Endothelial cell of umbilical vein (primary cell): Measurements from ENCODE around the gene TFF3. TPM values are rescaled to one million over a fixed set of nuclear protein-coding genes. Genes with fewer than 3 reads are reported as not detected.

Experiments
- BruUV-seq: library from RNA; stranded (reverse); fragments of 400-500 nt; replicated peaks from 2 replicates; lab custom pipeline; 2021; lab: Mats Ljungman, UMichigan
- CTCF ChIA-PET: fragments of 300-600, 350-600 bp; sonication (Branson Sonifier 250); formaldehyde crosslinking; loops from one replicate; lab custom pipeline; 2021; ENCODE audit warnings: antibody characterized with exemption, inconsistent platforms; lab: Charles Lee
- POLR2A ChIA-PET: fragments of 300-600, 350-600 bp; sonication (Branson Sonifier 250); formaldehyde crosslinking; loops from one replicate; lab custom pipeline; 2021; ENCODE audit warnings: antibody characterized with exemption, inconsistent platforms; lab: Charles Lee
- DNase-seq: peaks from one replicate; pipeline ENCODE4 v3.0.0-alpha.2; 2011; ENCODE audit warnings: low read depth, low spot score
- FAIRE-seq: peaks from 2 replicates; lab custom pipeline; 2011; peaks lifted over from hg19 to GRCh38; lab: Jason Lieb, UNC
- H2AFZ ChIP-seq: 2 replicates; pipeline ENCODE4 v1.6.0; 2012; ENCODE audit warnings: low read depth, low read length, control low read depth, inconsistent platforms
- H3K27ac ChIP-seq: 2 replicates; pipeline ENCODE4 v1.5.1; 2011; ENCODE audit warnings: low read depth, mild to moderate bottlenecking, control low read depth, low read length, moderate library complexity; ENCODE audit not compliant: insufficient read depth
- H3K27me3 ChIP-seq, 2 experiments: 2 replicates each; pipeline versions ENCODE4 v1.6.0 to v1.6.1; 2011; ENCODE audit warnings: low read length in 2 of 2, mixed read lengths in 1 of 2; ENCODE audit not compliant: control insufficient read depth in 2 of 2, insufficient read depth in 2 of 2
- H3K36me3 ChIP-seq, 2 experiments: 2 replicates in 1 of 2; 3 replicates in 1 of 2; pipeline ENCODE4 v1.5.1; 2011; ENCODE audit warnings: low read length in 2 of 2, mild to moderate bottlenecking in 1 of 2, moderate library complexity in 1 of 2; ENCODE audit not compliant: control insufficient read depth in 2 of 2, insufficient read depth in 2 of 2; ENCODE audit errors: extremely low read depth in 1 of 2
- H3K4me1 ChIP-seq: 3 replicates; pipeline ENCODE4 v1.5.1; 2011; ENCODE audit warnings: mild to moderate bottlenecking, low read length; ENCODE audit not compliant: control insufficient read depth, insufficient read depth; ENCODE audit errors: extremely low read depth
- H3K4me2 ChIP-seq: 2 replicates; pipeline ENCODE4 v1.6.1; 2011; ENCODE audit warnings: low read length, control low read depth, mixed read lengths; ENCODE audit not compliant: insufficient read depth
- H3K4me3 ChIP-seq, 3 experiments: fragments of 200-600 bp in 1 of 3; sonication (generic), shearing (Covaris generic) in 1 of 3; replicated peaks in 1 of 3; 2 replicates each; pipeline ENCODE4 v1.5.1; 2011 to 2016; ENCODE audit warnings: control low read depth in 3 of 3, low read length in 3 of 3, mild to moderate bottlenecking in 2 of 3, inconsistent platforms in 1 of 3, low read depth in 1 of 3, moderate library complexity in 1 of 3; ENCODE audit not compliant: insufficient read depth in 1 of 3
- H3K79me2 ChIP-seq: 2 replicates; pipeline ENCODE4 v1.6.0; 2012; ENCODE audit warnings: low read length, inconsistent platforms; ENCODE audit not compliant: control insufficient read depth, insufficient read depth
- H3K9ac ChIP-seq: replicated peaks from 2 replicates; pipeline ENCODE3; 2011; ENCODE audit warnings: low read length, control low read depth; ENCODE audit not compliant: insufficient read depth; ENCODE audit errors: extremely low read depth
- H3K9me1 ChIP-seq: replicated peaks from 3 replicates; pipeline ENCODE4 v1.6.0; 2011; ENCODE audit warnings: mild to moderate bottlenecking, low read length; ENCODE audit not compliant: control insufficient read depth, insufficient read depth; ENCODE audit errors: extremely low read depth
- H3K9me3 ChIP-seq: replicated peaks from 2 replicates; pipeline ENCODE4 v1.5.1; 2012; ENCODE audit warnings: low read length, inconsistent platforms; ENCODE audit not compliant: control insufficient read depth, insufficient read depth
- H4K20me1 ChIP-seq: replicated peaks from 2 replicates; pipeline ENCODE3; 2011; ENCODE audit warnings: mild to moderate bottlenecking, low read length; ENCODE audit not compliant: control insufficient read depth, insufficient read depth; ENCODE audit errors: extremely low read depth
- CTCF ChIP-seq, 2 donors: IDR thresholded peaks; 1 replicate in 1 of 2; 2 replicates in 1 of 2; pipeline ENCODE4 v1.5.1; 2011; ENCODE audit warnings: low read length in 2 of 2, mild to moderate bottlenecking in 2 of 2, moderate library complexity in 2 of 2, control low read depth in 1 of 2, inconsistent platforms in 1 of 2, low read depth in 1 of 2; ENCODE audit not compliant: insufficient read depth in 1 of 2; ENCODE audit errors: extremely low read depth in 1 of 2
- EZH2 ChIP-seq: IDR thresholded peaks from 2 replicates; pipeline ENCODE4 v1.6.1; 2012; ENCODE audit warnings: borderline replicate concordance, low read depth, mild to moderate bottlenecking, moderate library complexity, low read length, inconsistent platforms; ENCODE audit not compliant: severe bottlenecking
- FOS ChIP-seq: IDR thresholded peaks from 2 replicates; pipeline ENCODE4 v1.6.1; 2011; ENCODE audit warnings: mild to moderate bottlenecking, low read length, moderate library complexity, borderline replicate concordance; ENCODE audit not compliant: insufficient read depth
- GATA2 ChIP-seq: IDR thresholded peaks from 2 replicates; pipeline ENCODE4 v1.7.0; 2011; ENCODE audit warnings: low read depth, mild to moderate bottlenecking, moderate library complexity, mixed read lengths, low read length; ENCODE audit not compliant: insufficient read length, insufficient read depth
- JUN ChIP-seq: IDR thresholded peaks from 2 replicates; pipeline ENCODE4 v1.6.1; 2011; ENCODE audit warnings: borderline replicate concordance, low read depth; ENCODE audit not compliant: insufficient read length, insufficient read depth
- MAX ChIP-seq: IDR thresholded peaks from 2 replicates; pipeline ENCODE4 v1.6.1; 2011; ENCODE audit not compliant: insufficient read depth, insufficient read length
- MYC ChIP-seq: IDR thresholded peaks from one replicate; pipeline ENCODE4 v1.6.1; 2011; ENCODE audit warnings: mild to moderate bottlenecking, low read depth, low read length
- POLR2A ChIP-seq: IDR thresholded peaks from 2 replicates; pipeline ENCODE4 v1.6.1; 2012; ENCODE audit warnings: low read depth, mild to moderate bottlenecking, control low read depth, low read length
- POLR2AphosphoS5 ChIP-seq: IDR thresholded peaks from 2 replicates; pipeline ENCODE4 v1.6.1; 2012; ENCODE audit warnings: low read depth, mild to moderate bottlenecking, control low read depth, low read length, moderate library complexity; ENCODE audit not compliant: insufficient read depth
- dilution Hi-C: fragments of 300-500 bp; cut with MboI; formaldehyde crosslinking; loops from one replicate; pipeline ENCODE4 v1.15.0; 2019; ENCODE audit warnings: low sequenced_read_pairs; ENCODE audit not compliant: extremely low pct_ligation_motif_present
- intact Hi-C: fragments of 100-400 bp; cut with micrococcal nuclease; formaldehyde crosslinking; loops from one replicate; pipeline ENCODE4 v1.10.0; 2022
- polyA plus RNA-seq, 4 experiments: library from polyadenylated mRNA; depleted of rRNA in 3 of 4; stranded (reverse) in 3 of 4; unstranded in 1 of 4; fragments of >200 nt; gene quantifications; 2 replicates each; pipeline versions ENCODE4 v1.2.1 to v1.2.3, GENCODE V29; 2011 to 2012; ENCODE audit warnings: missing spikeins in 1 of 4
- total RNA-seq: library from RNA; stranded (reverse); gene quantifications from 2 replicates; pipeline ENCODE4 v1.2.3, GENCODE V29; 2021

Gene TFF3
- total and polyA plus RNA-seq, 2 donors (not counting 3 experiments of a cell fraction or from before 2014, with no cell fraction given), result 0.93 to 1.8 TPM

GRCh38 chr21:42346441-42346840 lies 31.2 kb upstream of the TFF3 start:
- ChIA-PET POLR2A (no interaction called here), CTCF (interaction anchor here (0.6 to 0.8 kb wide), 3 partner anchors 9 to 88 kb away, joined by 3 read pairs; no protein-coding TSS in a partner anchor)
- Histone ChIP-seq H3K4me3 (no peak overlapping the region), H3K27ac (no peak overlapping the region), H3K27me3 (no peaks in the 10 kb centered on the region), H3K36me3 (no peaks in the 10 kb centered on the region), H2AFZ (no peak overlapping the region), H3K9ac (no peak overlapping the region), H3K9me3 (no peaks in the 10 kb centered on the region), H4K20me1 (no peaks in the 10 kb centered on the region), H3K9me1 (no peaks in the 10 kb centered on the region), H3K79me2 (no peaks in the 10 kb centered on the region), H3K4me2 (no peak overlapping the region), H3K4me1 (no peaks in the 10 kb centered on the region)
- no TSS peak for BruUV-seq
- FAIRE-seq (no peak), DNase-seq (no peak)
- TF ChIP-seq EZH2 (no peak), MAX (no peak), POLR2AphosphoS5 (no peak), CTCF (IDR thresholded peaks at IDR 0.05; ENCODE audit: extremely low read depth in 1 of 2, insufficient read depth in 1 of 2, low read depth in 1 of 2, low read length in 2 of 2) (no peak), MYC (no peak), GATA2 (no peak), JUN (no peak), FOS (no peak), POLR2A (no peak)
- intact Hi-C loops (no loop called here), dilution Hi-C loops (no loop called here)
